Calu3 (cell line): ENCODE measurements around the gene FBXO3. TPM values are rescaled to one million over a fixed set of nuclear protein-coding genes. Genes with fewer than 3 reads are reported as not detected.

Source experiments
- BruUV-seq: library from RNA; stranded (reverse); fragments of 400-500 nt; replicated peaks from 2 replicates; lab custom pipeline; 2021; lab: Mats Ljungman, UMichigan
- CTCF ChIA-PET: fragments of 300-600 bp; sonication (Branson Sonifier 250); formaldehyde crosslinking; loops from one replicate; lab custom pipeline; 2022; ENCODE audit warnings: antibody characterized with exemption; lab: Charles Lee
- DNase-seq: peaks from one replicate; pipeline ENCODE4 v3.0.0; 2022
- H3K27ac Mint-ChIP-seq: one replicate; pipeline ENCODE4 v1.8.0; 2022; ENCODE audit warnings: mixed read lengths; ENCODE audit not compliant: unreplicated experiment
- H3K27me3 Mint-ChIP-seq: one replicate; pipeline ENCODE4 v1.8.0; 2022; ENCODE audit warnings: mixed read lengths; ENCODE audit not compliant: unreplicated experiment
- H3K36me3 Mint-ChIP-seq: one replicate; pipeline ENCODE4 v1.8.0; 2022; ENCODE audit warnings: mild to moderate bottlenecking, moderate library complexity, mixed read lengths; ENCODE audit not compliant: insufficient read depth, unreplicated experiment
- H3K4me1 Mint-ChIP-seq: one replicate; pipeline ENCODE4 v1.8.0; 2022; ENCODE audit warnings: mild to moderate bottlenecking, low read depth, mixed read lengths; ENCODE audit not compliant: unreplicated experiment
- H3K4me3 Mint-ChIP-seq: one replicate; pipeline ENCODE4 v1.8.0; 2022; ENCODE audit warnings: mild to moderate bottlenecking, low read depth, moderate library complexity, mixed read lengths; ENCODE audit not compliant: unreplicated experiment
- H3K9me3 Mint-ChIP-seq: one replicate; pipeline ENCODE4 v1.8.0; 2022; ENCODE audit warnings: low read depth, mixed read lengths; ENCODE audit not compliant: unreplicated experiment
- CTCF ChIP-seq: fragments of 200-600 bp; IDR thresholded peaks from one replicate; pipeline ENCODE4 v1.8.0; 2022; ENCODE audit warnings: antibody characterized with exemption; ENCODE audit not compliant: unreplicated experiment
- intact Hi-C: fragments of 100-400 bp; cut with micrococcal nuclease; formaldehyde crosslinking; loops from one replicate; pipeline ENCODE4 v1.10.0; 2022; ENCODE audit not compliant: unreplicated experiment
- total RNA-seq: library from RNA; stranded (reverse); gene quantifications from 2 replicates; pipeline ENCODE4 v1.2.3, GENCODE V29; 2022

FBXO3 gene
- total RNA-seq, 1 experiment from 2014 or later, result 24.3 TPM

- peak; percentile 6 for DNase-seq
- no peak for TF ChIP-seq CTCF
- Mint-ChIP-seq H3K9me3 (no peaks in the 10 kb centered on the region), H3K36me3 (peaks cover 23% of the 10 kb centered on the region), H3K27ac (peak overlapping the region; percentile 17), H3K4me1 (peaks cover 34% of the 10 kb centered on the region), H3K4me3 (peak overlapping the region; percentile 71), H3K27me3 (peaks cover 7% of the 10 kb centered on the region)
- intact Hi-C loops, result no loop called here
- CTCF ChIA-PET, result interaction anchor here (1.1 kb wide), 1 partner anchor 30 kb away, joined by 3 read pairs; no protein-coding TSS in a partner anchor
- BruUV-seq, result no TSS peak
Observed at GRCh38 chr11:33774736-33775466, 581 bp upstream of the FBXO3 start.

GRCh38 chr11:33773404-33773986, 825 bp downstream of the FBXO3 start:
- Mint-ChIP-seq H3K4me1 (peaks cover 34% of the 10 kb centered on the region), H3K36me3 (peaks cover 23% of the 10 kb centered on the region), H3K4me3 (peak overlapping the region; percentile 71), H3K9me3 (no peaks in the 10 kb centered on the region), H3K27me3 (no peaks in the 10 kb centered on the region), H3K27ac (peak overlapping the region; percentile 17)
- CTCF ChIA-PET, result no interaction called here
- peak; percentile 21 for DNase-seq
- intact Hi-C loops, result no loop called here
- TF ChIP-seq CTCF, result no peak
- BruUV-seq, result no TSS peak

GRCh38 chr11:33772870-33773269, 1.4 kb downstream of the FBXO3 start:
- Mint-ChIP-seq H3K4me3 (peak overlapping the region; percentile 71), H3K27ac (peak overlapping the region; percentile 15), H3K36me3 (peaks cover 23% of the 10 kb centered on the region), H3K9me3 (no peaks in the 10 kb centered on the region), H3K4me1 (peaks cover 34% of the 10 kb centered on the region), H3K27me3 (no peaks in the 10 kb centered on the region)
- CTCF ChIA-PET, result no interaction called here
- no peak for TF ChIP-seq CTCF
- DNase-seq, result no peak
- intact Hi-C loops, result no loop called here
- BruUV-seq, result no TSS peak

- no peak for TF ChIP-seq CTCF
- no peaks in the 10 kb centered on the region for H3K27me3 Mint-ChIP-seq
- H3K27ac Mint-ChIP-seq, result peak overlapping the region; percentile 15
- BruUV-seq, result no TSS peak
- H3K36me3 Mint-ChIP-seq, result peaks cover 23% of the 10 kb centered on the region
- intact Hi-C loops, result no loop called here
- peaks cover 34% of the 10 kb centered on the region for H3K4me1 Mint-ChIP-seq
- peak overlapping the region; percentile 71 for H3K4me3 Mint-ChIP-seq
- H3K9me3 Mint-ChIP-seq, result no peaks in the 10 kb centered on the region
- no peak for DNase-seq
- CTCF ChIA-PET, result no interaction called here
Observed at GRCh38 chr11:33772300-33772699, 2.0 kb downstream of the FBXO3 start.
